ENCODE measurements around the gene CTSF.
A peak's percentile ranks its signal among the peaks of the same experiment; 100 is the strongest.
"Not testable (repeated sequence)": the region's sequence is repeated elsewhere in the genome, so short reads cannot be mapped to it uniquely, and the experiment has no call there.

Gene CTSF

DNA sequence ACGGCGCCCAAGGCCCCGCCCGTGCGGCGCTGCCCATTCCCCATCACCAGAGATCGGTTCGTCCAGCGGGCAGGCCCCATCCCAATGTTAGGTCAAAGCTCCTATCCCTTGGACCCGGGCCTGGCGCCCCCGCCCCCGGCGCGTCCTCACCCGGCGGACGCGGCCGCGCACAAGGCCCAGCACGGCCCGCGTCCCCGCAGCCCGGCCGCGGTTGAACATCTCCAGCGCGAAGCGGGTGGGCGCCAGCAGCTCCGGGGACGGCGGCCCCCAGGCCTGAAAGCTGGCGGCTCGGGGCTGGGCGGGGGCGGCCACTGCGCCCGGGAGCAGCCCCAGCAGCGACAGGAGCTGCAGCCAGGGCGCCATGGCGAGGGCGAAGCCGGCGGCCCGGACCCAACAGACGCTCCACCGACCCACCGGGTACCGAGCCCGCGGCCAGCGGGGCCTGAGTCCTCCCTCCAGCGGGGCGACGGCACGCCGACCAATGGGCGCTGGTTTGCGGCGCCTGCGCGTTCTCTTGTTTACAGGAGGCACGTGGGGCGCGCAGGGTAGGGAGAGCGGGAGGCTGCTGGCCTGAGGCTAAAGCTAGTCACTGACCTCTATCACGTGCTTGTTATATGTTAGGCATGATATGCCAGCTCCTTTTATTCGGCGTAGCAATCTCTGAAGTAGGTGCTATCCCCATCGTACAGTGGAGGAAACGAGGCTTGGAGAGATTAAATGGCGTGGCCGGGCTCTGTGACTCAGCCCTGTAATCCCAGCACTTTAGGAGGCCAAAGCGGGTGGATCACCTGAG, at the start of gene CTSF:
CTSF (minus strand) TSS at position 483 of the 793 bp plus-strand sequence; CDS start at position 363, 120 bp downstream.
- peak; percentile 53 to 86 for DNase-seq

DNA sequence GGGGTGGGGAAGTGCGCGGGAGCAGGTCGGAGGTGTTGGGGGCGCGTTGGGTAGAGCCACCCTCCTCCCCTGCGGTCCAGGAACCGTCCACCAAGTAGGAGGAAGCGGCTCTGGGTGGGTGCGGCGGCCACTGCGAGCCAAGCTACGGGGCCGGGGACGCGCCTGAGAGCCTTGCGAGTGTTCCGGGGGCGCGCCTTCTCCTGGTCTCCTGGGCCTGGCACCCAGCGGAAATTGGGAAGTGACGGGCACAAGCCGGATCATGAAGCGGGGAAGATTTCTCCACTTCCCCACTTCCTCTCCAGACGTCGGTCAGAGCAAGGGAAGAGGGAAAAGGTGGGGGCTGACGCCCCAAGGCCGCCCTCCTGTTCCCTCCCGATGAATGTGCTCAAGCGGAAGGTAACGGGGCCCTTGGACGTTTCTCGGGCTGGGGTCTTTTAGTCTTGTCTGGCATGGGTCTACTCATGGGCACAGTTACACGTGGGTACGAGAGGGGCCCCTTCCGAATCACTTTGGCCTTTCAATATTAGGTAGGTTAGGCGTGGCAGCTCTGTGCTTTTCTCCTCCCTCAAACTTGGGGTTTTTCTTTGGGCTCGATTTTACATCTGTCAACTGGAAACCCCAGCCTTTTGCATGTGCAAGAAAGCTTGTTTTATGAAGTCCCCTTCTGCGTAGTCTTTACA, 48.9 kb upstream of the CTSF start:
- DNase-seq, result no peak

DNA sequence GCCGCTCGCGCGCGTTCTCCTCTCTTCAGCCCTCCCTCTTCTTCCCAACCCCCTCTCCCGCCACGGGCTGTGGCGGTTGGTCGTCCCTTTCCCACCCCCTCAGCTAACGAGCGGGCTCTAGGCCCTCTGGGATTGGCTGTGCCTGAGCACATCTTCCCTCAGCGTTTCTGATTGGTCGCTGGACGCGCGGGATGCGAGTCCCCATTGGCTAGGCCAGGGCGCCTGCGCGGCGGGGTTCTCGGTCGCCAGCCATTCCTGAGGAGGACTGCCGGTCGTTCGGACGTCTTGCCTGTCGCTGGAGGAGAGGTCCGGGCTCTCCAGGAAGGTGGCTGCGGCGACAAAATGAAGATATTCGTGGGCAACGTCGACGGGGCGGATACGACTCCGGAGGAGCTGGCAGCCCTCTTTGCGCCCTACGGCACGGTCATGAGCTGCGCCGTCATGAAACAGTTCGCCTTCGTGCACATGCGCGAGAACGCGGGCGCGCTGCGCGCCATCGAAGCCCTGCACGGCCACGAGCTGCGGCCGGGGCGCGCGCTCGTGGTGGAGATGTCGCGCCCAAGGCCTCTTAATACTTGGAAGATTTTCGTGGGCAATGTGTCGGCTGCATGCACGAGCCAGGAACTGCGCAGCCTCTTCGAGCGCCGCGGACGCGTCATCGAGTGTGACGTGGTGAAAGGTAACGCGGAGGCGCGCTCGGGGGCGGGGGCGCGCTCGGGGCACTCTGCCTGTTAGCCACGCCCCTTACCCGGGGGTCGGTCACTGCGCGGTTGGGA, 48.2 kb upstream of the CTSF start, which contains the start of gene RBM14:
RBM14 (plus strand) TSS at position 252 of the 776 bp plus-strand sequence; CDS start at position 343, 91 bp downstream.
- peak; percentile 98 to 100 for DNase-seq

DNA sequence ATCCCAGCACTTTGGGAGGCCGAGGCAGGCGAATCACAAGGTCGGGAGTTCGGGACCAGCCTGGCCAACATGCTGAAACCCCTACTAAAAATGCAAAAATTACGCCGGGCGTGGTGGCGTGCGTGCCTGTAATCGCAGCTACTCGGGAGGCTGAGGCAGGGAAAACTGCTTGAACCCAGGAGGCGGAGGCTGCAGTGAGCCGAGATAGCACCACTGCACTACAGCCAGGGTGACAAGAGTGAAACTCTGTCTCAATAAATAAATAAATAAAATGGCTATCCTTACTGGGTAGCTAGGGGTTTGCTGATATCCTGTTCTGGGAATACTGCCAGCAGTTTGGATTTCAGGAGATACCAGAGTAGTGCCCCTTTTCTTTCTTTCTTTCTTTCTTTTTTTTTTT, 45.7 kb upstream of the CTSF start:
- DNase-seq, result peak in 1 of 2 experiments; percentile 18

DNA sequence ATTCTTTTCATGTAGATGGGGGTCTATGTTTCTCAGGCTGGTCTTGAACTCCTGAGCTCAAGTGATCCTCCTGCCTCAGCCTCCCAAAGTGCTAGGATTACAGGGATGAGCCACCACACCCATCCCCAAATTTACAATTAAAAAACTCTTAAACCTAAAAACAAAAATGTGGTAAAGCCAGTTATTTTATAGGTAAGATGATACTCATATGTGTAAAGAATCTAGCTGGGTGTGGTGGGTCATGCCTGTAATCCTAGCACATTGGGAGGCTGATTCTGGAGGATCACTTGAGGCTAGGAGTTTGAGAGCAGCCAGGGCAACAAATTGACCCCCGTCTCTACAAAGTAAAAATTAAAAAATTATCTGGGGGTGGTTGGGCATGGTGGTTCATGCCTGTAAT, 44.1 kb upstream of the CTSF start:
- DNase-seq, result no peak

DNA sequence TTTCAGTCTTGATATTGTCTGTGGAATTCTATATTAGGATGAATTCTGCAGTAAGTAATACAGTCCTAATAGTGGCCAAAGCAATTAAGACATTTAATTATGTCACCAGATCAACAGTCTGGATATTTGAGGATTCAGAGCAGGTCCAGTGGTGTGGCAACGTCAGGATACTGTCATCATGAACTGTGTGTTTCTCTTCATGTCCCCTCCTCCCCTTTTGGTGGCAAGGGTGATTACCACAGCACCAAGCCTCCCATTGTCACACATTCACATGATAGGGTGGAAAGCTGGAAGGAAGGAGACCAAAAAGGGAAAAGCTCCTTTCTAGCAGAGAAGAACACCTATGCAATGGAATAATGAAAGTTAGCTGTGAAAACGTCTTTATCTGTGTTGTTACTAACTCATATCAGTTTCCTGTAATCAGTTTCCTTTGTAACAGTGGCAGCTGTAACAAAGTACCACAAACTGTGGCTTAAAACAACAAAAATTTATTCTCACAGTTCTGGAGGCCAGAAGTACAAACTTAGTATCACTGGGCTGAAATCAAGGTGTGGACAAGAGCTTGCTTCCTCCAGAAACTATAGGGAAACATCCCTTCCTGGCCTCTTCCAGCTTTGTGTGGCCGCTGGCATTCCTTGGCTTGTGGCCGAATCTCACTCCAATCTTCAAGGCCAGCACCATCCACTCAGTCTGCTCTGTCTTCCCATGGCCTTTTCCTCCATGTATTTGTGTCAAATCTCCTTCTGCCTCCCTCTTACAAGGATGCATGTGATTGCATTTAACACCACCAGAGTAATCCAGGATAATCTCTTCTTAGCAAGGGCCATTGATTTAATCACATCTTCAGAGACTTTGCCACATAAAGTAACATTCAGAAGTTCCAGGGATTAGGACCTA, 41.6 kb upstream of the CTSF start:
- no peak for DNase-seq

DNA sequence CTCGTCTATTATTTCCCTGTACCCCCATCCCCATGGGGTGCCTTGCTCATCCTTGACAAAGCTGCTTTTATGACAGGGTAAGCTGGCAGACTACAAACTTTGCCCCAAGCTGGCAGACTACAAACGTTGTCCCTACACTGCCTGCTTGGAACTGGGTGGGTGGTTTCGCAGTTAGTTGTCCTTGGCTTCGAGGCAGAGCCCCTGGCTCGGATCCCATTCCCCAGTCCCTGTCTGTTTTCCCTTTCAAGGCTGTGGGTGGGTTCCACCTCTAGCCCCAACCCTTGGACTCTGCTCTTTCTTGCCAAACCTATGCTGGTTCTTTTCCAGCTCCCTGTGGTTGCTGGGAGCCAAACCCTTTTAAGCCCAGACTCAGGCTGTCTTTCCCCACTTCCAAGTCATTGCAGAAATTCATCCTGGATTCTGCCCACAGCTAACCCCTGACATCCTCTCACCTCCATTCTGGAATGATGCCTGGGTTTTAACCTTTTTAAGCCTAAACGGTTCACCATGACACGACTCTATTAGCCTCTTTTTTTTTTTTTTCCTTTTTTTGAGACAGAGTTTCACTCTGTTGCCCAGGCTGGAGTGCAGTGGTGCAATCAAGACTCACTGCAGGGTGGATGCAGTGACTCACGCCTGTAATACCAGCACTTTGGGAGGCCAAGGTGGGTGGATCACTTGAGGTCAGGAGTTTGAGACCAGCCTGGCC, 38.9 kb upstream of the CTSF start:
- peak; percentile 96 to 97 for DNase-seq

DNA sequence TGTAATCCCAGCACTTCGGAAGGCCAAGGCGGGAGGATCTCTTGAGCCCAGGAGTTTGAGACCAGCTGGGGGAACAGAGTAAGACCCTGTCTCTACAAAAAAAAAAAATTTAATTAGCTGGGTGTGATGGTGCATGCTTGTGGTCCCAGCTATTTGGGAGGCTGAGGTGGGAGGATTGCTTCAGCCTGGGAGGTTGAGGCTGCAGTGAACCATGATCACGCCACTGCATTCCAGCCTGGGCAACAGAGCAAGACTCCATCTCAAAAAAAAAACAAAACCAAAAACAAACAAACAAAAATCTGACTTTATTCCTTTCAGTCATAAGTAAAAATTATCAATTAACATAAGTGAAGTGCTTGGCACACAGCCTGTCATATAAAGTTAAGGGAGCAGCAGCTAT, 38.2 kb upstream of the CTSF start:
- DNase-seq, result not testable (repeated sequence)

DNA sequence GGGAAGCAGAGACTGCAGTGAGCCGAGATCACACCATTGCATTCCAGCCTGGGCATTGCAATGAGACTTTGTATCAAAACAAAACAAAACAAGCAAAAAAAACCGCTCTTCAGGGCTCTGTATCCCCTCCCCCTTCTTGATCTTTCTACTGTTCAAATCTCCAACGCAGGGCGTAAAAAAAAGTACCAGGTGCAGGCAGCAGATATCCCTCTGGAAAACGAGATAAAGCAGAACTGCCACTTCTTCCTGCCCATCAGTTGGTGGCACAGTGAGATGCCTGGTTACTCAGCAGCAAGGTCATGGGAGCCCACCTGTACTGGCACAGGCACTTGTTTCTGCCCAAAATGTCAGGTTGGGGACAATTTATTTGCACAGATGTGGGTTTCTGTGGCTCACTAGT, 35.7 kb upstream of the CTSF start:
- no peak for DNase-seq

DNA sequence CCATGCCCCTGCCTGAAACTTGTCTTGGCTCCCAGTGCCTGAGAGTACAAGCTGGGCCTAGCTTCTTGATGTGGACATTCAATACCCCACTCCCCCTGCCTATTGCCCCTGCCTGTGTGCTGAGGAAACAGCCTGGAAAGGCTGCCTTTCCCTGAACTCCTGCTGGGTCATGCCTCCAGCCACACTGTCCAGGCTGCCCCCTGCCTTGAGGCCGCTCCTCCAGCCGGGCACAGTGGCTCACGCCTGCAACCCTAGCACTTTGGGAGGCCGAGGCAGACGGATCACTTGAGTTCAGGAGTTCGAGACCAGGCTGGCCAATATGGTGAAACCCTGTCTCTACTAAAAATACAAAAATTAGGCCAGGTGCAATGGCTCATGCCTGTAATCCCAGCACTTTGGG, 34.7 kb upstream of the CTSF start:
- no peak for DNase-seq

DNA sequence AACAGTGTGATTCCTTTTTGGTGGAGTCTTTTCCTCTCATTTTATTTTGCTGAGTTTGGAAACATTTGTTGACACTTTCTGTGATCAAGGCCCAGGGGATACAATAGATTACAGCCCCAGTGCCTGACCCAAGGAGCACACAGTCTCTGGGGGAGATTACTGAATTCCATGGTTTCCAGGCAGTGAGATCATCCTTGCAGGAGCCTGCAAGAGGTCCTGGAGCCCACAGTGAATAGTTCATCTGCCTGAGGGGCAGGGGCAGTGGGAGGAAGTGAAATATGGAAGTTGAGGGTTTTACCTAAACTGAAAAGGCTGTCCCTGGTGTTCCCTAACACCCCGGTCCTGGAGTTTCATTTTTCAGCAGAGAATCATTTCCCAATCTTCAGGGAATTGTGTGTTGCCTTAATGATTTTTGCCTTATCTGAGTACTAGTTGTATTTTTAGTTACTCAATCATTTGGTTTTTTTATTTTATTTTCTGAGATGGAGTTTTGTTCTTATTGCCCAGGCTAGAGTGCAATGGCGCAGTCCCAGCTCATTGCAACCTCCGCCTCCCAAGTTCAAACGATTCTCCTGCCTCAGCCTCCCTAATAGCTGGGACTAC, 32.3 kb upstream of the CTSF start:
- DNase-seq, result no peak

DNA sequence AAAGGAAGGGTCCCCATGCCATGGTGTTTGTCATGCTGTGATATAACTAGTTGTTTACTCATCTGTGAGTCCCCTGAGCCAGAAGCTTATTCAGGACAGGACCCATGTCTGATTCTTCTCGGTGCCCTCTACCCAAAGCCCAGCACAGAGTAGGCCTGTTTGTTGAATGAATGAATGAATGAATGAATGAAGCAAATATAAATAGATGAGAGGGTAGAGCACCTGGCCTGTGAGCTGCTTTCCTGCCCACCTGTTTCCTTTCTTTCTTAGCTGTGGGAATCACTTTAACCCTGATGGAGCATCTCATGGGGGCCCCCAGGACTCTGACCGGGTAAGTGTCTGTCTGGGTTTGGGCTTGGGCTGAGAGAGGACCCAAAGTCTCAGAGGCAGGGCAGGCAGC, 31.8 kb upstream of the CTSF start:
- no peak for DNase-seq

DNA sequence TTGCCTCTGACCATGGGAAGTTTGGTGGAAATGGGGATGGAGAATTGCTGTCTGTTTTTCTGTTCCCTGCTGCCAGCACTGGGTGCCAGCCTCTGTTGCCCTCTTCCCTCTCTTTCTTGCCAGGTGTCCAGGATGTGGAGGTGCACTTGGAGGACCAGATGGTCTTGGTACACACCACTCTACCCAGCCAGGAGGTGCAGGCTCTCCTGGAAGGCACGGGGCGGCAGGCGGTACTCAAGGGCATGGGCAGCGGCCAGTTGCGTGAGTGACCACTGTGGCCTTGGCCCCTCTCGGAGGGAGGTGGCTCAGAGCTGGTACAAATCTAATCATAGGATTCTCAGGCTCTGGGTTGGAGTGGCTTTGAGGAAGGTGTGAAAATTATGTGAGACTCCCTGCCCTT, 30.6 kb upstream of the CTSF start:
- DNase-seq, result no peak

DNA sequence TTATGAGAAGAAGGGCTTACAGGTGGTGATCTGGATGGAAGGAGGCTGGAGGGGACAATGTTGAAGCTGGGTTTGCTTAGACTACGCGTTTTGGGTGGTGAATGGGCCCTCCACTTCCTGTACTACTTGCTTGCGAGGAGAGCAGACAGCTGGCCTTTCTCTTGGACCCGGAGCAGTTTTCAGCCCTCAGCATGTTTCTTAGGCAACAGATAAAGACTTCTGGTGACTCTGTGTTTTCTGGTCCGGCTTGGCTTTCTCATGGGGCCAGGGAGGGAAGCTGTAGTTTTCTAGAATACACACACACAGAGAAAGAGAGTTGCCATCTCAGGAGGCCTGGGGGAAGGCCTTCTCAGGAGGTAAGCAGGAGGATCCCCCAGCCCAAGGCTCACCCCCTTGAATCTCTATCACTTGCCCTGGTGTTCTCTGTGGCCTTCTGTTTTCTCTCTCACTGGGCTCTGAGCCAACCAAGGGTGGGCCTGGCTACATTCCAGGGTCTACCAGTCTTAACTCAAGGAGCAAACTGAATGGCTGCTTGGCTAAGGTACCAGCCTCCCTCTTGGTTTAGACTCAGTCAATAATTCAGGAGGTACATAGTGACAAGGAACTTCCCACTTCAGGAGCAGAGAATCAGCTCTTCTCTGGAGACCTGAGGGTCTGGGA, 27.0 kb upstream of the CTSF start:
- DNase-seq, result peak in 1 of 2 experiments; percentile 72

DNA sequence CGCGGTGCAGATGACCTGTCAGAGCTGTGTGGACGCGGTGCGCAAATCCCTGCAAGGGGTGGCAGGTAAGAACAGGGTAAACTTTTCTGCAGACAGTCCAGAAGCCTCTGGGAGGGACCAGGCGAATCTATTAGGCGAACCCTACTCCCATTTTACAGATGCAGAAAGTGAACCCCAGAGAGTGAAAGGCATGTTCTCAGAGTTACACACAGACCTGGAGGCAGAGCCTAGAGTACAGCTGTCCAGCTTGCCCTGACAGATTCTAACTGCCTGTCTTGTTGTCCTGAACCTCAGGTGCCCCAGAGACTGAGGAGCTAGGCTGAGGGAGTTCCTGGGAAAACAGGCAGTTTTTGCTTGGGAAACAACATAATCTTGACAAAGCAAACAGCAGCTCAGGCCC, 25.2 kb upstream of the CTSF start:
- DNase-seq, result no peak

DNA sequence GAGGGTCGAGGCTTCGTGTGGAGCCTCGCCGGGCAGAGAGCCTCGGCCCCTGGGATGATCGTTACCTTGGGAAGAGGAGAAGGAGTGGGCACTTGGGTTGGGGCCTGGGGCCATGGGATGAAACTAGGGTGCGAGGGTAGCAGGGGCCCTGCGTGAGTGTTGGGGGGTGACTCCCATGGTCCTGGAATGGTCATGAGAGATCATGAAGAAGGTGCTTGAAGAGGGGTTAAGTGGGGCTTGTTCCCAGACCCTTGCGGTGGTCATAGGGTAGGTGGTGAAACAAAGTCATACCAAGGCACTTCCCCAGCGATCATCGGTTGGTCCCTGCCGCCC, 24.9 kb upstream of the CTSF start:
- no peak for DNase-seq

DNA sequence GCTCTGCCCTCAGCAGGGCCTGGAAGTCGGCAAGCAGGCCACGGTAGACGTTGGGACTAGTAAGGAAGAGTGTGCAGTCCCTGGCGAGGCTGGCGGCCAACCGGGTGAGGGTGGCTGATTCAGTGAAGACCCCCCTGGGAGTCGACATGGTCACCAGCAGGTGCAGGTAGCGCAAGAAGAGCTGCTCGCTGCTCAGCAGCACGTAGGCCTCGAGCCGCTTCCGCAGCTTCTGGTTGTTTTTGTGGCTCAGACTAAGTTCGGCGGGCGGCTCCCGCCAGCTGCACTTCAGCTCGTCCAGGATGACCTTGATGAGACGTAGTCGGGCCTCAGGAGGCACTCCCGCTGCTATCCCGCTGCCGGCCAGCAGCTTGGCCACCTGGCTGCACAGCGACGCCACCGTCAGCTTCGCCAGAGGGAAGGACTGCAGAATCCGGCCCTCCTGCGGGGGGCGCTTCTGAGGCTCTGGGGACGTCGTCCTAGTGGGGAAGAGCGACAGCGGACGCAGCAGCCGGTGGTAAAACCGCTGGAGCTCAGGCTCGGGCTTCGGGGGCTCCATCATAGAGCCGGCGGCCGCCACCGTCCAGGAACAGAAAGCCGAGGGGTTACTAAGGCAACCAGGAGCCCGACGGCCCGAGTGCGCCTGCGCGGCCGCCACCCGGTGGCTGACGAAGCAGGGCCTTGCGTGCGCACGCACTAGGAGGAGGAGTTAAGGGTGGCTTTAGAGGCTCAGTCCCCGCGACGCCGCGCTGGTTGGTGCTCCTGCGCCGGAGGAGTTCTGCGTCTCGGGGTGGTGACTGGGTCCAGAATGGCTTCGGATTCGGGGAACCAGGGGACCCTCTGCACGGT, 24.3 kb upstream of the CTSF start, which contains the start of the genes CCDC87 and CCS:
CCDC87 (minus strand) TSS at position 607 of the 846 bp plus-strand sequence; CDS start at position 559, 48 bp downstream.
CCS (plus strand) TSS at position 729 of the 846 bp plus-strand sequence; CDS start at position 806, 77 bp downstream.
- peak; percentile 92 to 98 for DNase-seq

DNA sequence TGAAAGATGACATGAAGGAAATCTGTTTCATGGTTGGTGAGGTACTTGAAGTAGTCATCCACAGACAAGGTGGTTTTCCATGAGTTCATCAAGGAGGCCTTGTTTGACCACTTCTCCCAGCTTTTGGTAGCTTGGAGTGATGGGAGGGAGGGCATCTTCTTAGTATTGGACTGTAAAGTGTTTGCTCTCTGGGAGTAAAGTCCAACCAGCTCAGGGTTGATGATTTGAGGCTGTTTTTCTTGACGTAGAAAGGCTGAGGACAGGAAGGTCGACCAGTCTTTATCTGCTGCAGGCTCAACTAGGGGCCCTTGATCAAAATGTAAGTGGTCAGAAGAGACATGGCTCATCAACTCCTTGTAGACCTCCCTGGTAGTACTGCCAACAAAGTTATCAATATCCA, 22.8 kb upstream of the CTSF start:
- no peak for DNase-seq

DNA sequence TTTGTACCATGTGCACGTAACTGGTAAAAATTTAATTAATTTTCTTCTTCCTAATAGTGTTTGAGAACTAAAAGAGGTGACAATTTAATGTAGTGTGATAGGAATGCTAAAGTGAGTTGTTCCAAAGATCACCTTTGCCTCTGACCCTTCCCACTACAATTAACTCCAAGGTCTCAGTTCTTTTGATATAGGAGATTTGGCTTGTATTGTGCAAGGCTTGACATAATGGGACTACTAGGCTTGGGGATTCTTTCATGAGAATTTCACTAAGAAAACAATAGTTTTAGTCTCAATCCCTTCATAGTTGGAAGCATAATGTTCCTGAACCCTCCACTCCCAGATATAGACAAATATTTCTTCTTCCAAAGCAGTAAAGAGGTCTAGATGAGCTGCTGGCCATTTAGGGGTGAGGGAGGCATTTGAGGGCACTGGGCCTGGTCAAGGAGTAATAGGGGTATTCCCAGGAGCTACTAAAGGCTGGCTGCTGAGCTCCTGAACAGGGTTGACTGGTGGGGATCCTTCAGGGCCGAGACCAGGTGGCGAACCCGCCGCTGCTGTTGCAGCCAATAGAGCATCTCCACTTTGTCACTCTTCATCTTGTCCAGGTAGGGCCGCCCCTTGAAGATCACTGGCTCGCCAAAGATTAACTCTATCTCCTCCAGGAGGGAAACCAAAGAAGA, 21.7 kb upstream of the CTSF start:
- no peak for DNase-seq

Data from NCI-H446 (cell line).